CD4-positive, alpha-beta T cell treated with Interferon alpha-2 for 1 hour (primary cell): ENCODE data around the gene IPCEF1.

Experiments
- DNase-seq, 2 donors: peaks; one replicate each; pipeline ENCODE4 v3.0.0-alpha.2; 2020 to 2022

Gene IPCEF1

GRCh38 chr6:154356690-154357089 is at the start of gene IPCEF1:
TSS of gene IPCEF1 (minus strand) at chr6:154356803. CDS start at chr6:154265947, 90,856 bp downstream.
- DNase-seq: no peak

GRCh38 chr6:154406301-154406700 is 49.7 kb upstream of the IPCEF1 start:
- no peak for DNase-seq

- DNase-seq: no peak
Observed at GRCh38 chr6:154404791-154405400, 48.3 kb upstream of the IPCEF1 start.

GRCh38 chr6:154403788-154404187 is 47.2 kb upstream of the IPCEF1 start:
- no peak for DNase-seq

- no peak for DNase-seq
Observed at GRCh38 chr6:154402081-154402780, 45.6 kb upstream of the IPCEF1 start.

GRCh38 chr6:154399097-154399496 is 42.5 kb upstream of the IPCEF1 start:
- DNase-seq: no peak

GRCh38 chr6:154397491-154398195 is 41.0 kb upstream of the IPCEF1 start:
- no peak for DNase-seq

GRCh38 chr6:154395878-154396277 is 39.3 kb upstream of the IPCEF1 start:
- no peak for DNase-seq

- DNase-seq: no peak
Observed at GRCh38 chr6:154395316-154395715, 38.7 kb upstream of the IPCEF1 start.

GRCh38 chr6:154394571-154394970 is 38.0 kb upstream of the IPCEF1 start:
- DNase-seq: no peak

GRCh38 chr6:154390034-154390433 is 33.4 kb upstream of the IPCEF1 start:
- no peak for DNase-seq

GRCh38 chr6:154388803-154389202 is 32.2 kb upstream of the IPCEF1 start:
- DNase-seq: no peak

- DNase-seq: no peak
Observed at GRCh38 chr6:154386848-154387717, 30.5 kb upstream of the IPCEF1 start.

GRCh38 chr6:154384191-154384590 is 27.6 kb upstream of the IPCEF1 start:
- DNase-seq: no peak

GRCh38 chr6:154383273-154383672 is 26.7 kb upstream of the IPCEF1 start:
- DNase-seq: no peak

- DNase-seq: no peak
Observed at GRCh38 chr6:154382740-154383139, 26.1 kb upstream of the IPCEF1 start.

- no peak for DNase-seq
Observed at GRCh38 chr6:154381548-154381947, 24.9 kb upstream of the IPCEF1 start.

GRCh38 chr6:154380741-154381140 is 24.1 kb upstream of the IPCEF1 start:
- no peak for DNase-seq

GRCh38 chr6:154379585-154379984 is 23.0 kb upstream of the IPCEF1 start:
- DNase-seq: no peak

GRCh38 chr6:154378518-154378917 is 21.9 kb upstream of the IPCEF1 start:
- DNase-seq: no peak

- DNase-seq: no peak
Observed at GRCh38 chr6:154377726-154378125, 21.1 kb upstream of the IPCEF1 start.

- DNase-seq: no peak
Observed at GRCh38 chr6:154373971-154374370, 17.4 kb upstream of the IPCEF1 start.

- DNase-seq: no peak
Observed at GRCh38 chr6:154371281-154371680, 14.7 kb upstream of the IPCEF1 start.
